ENCODE measurements around the gene SND1.

SND1 gene

DNA sequence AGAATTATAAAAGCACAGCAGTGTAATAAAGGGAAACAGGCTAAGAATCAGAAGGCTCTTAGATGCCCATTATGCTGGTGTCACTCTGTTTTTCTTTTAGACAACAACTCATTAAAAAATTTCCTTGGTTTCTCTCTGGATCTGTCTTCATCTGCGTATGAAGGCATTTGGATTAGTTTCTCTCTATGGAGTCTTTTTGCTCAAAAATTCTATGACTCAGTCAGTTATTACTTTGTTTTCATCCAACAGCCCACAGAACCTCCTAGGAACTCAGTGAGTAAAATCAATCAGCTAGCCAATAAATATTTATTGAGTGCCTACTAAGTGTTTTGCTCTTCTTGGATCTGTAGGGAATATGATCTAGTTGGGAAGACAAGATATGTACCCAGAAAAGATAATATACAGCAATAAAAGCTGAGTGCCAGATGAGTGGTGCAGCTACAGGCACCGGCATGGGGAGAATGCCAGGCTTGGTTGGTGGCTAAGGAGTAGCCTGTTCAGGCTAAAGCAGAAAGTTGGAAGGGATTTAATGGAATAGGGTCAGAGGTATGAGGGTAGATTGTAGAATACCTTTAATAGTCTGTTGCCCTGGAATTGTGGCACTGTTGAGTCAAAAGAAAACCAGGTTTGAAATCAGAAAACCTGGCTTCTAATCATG is 223.1 kb downstream of the SND1 start:
- Mint-ChIP-seq H3K27ac (no peak overlapping the region), H3K4me3 (no peak overlapping the region), H3K27me3 (no peaks in the 10 kb centered on the region), H3K4me1 (no peaks in the 10 kb centered on the region), H3K9me3 (no peaks in the 10 kb centered on the region), H3K36me3 (peaks cover 5% of the 10 kb centered on the region)
- CTCF ChIA-PET, result no interaction called here
- DNase-seq, result no peak

DNA sequence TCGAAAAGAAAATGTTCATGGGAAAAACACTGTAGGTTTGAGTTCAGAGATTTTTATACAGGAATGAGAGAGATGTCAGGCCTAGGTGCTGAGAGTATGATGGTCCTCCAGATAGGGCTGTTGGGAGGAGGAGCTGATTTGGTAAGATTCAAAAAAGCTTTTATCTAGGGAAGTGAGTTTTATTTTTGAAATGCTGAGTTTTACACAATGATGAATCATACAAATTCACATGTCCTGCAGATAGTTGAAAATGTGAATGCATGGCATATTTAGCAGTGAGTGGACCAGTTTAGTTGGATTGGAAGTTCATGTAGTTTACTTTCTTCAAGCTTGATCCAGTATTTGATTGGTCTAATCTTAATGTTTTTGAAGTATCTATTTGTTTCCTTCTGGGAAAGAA is 224.4 kb downstream of the SND1 start:
- H3K36me3 Mint-ChIP-seq, result peaks cover 5% of the 10 kb centered on the region
- CTCF ChIA-PET, result interaction anchor here (1.1 kb wide), 1 partner anchor 107 kb away, joined by 3 read pairs; no protein-coding TSS in a partner anchor
- no peak for DNase-seq
- no peaks in the 10 kb centered on the region for H3K27me3 Mint-ChIP-seq
- H3K27ac Mint-ChIP-seq, result no peak overlapping the region
- no peaks in the 10 kb centered on the region for H3K9me3 Mint-ChIP-seq
- peaks cover 4% of the 10 kb centered on the region for H3K4me1 Mint-ChIP-seq
- no peak overlapping the region for H3K4me3 Mint-ChIP-seq

DNA sequence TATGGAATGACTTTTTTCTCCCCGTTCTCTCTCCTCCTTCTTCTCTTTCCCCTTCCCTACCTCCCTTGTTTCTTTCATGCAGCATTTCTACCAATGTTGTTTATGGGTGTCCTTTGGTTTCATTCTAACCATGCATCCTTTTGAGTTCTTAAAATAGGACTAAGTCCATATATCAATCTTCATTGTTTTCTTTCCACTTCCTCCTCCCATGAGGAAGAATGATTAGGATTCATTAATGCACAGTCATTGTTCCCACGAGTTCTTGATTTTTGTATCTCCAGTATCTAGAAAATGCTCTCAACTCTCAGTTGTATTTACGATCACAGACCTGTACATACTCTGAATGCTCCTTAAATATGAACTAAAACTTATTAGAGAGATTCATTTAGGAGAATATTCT is 226.0 kb downstream of the SND1 start:
- CTCF ChIA-PET, result no interaction called here
- Mint-ChIP-seq H3K27me3 (no peaks in the 10 kb centered on the region), H3K9me3 (no peaks in the 10 kb centered on the region), H3K4me3 (no peak overlapping the region), H3K4me1 (peaks cover 4% of the 10 kb centered on the region), H3K36me3 (peaks cover 3% of the 10 kb centered on the region), H3K27ac (no peak overlapping the region)
- no peak for DNase-seq

DNA sequence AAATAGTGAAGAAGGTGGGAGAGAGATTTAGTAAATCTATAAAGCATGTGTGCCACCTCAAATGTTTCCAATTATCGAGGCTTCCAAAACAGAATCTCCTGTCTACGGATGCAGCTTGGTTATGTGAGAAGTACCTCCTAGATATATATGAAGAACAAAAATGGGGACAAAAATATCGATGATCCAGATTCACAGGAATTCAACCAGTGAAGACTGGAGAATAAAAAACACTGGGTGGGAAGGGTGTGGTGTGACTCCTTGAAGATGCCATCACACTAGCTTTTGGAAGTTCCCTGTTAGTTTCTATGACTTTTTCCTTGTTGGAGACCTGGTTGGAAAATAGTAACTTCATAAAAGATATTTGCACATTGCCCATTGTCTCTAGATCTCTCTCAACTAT is 226.8 kb downstream of the SND1 start:
- H3K27ac Mint-ChIP-seq, result no peak overlapping the region

DNA sequence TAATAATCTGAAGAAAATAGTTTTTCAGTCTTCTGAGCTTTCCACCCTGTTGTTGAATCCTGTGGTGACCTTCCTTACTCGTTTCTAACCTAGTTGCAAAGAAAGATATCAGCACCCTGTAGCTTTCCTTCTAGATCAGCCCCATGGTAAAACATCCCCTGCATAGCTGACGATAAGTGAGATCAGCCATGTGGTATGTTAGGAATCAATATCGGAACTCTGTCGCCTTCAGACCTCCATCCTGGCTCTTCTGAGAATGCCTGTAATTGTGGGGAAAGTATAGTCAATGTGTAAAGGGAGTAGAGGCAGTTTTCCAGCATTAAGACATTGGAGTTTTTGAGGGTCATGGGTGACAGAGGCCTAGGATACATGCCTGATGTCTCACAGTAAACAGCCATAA is 227.4 kb downstream of the SND1 start:
- no peak for DNase-seq
- H3K27me3 Mint-ChIP-seq, result no peaks in the 10 kb centered on the region
- no peaks in the 10 kb centered on the region for H3K9me3 Mint-ChIP-seq
- H3K4me1 Mint-ChIP-seq, result peaks cover 4% of the 10 kb centered on the region
- peaks cover 2% of the 10 kb centered on the region for H3K36me3 Mint-ChIP-seq
- CTCF ChIA-PET, result no interaction called here
- H3K4me3 Mint-ChIP-seq, result no peak overlapping the region
- no peak overlapping the region for H3K27ac Mint-ChIP-seq

More for the DNA sequence above, 226.8 kb downstream of the SND1 start:
- CTCF ChIA-PET, result no interaction called here
- DNase-seq, result no peak
- Mint-ChIP-seq H3K4me3 (no peak overlapping the region), H3K27me3 (no peaks in the 10 kb centered on the region), H3K9me3 (no peaks in the 10 kb centered on the region), H3K36me3 (peaks cover 2% of the 10 kb centered on the region), H3K4me1 (peaks cover 4% of the 10 kb centered on the region)

DNA sequence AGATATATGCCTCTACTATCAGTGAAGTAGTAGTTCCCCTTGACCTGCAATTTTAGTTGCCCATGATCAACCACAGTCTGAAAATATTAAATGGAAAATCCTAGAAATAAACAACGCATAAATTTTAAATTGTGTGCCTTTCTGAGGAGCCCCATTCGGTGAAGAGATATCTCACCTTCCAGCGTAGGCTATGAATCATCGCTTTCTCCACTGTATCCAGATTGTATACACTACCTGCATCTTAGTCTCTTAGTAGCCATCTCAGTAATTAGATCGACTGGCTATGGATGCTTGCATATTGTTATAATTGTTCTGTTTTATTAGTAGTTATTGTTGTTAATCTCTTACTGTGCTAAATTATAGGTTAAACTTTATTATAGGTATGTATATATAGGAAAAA is 227.9 kb downstream of the SND1 start:
- DNase-seq, result no peak
- no peaks in the 10 kb centered on the region for H3K9me3 Mint-ChIP-seq
- H3K27me3 Mint-ChIP-seq, result no peaks in the 10 kb centered on the region
- peaks cover 6% of the 10 kb centered on the region for H3K36me3 Mint-ChIP-seq
- H3K4me1 Mint-ChIP-seq, result peaks cover 4% of the 10 kb centered on the region
- no peak overlapping the region for H3K27ac Mint-ChIP-seq
- H3K4me3 Mint-ChIP-seq, result no peak overlapping the region
- CTCF ChIA-PET, result no interaction called here

DNA sequence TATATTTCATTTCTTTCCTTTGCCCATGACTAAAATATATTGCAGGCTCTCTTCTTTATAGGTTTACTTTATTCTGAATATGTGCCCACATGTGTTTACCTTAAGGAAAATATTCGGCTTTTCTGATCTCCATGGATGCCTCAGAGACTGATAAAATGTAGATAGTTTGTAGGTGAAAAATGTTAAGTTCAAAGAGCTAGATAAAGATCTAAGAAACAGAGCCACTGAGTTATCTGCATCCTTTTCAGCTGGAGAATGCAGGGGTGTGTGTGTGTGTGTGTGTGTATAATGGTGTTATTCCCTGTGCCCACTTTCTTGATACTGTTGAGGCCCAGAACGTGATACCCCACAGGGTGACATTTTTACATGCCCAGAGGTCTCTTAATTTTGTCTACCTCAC is 228.5 kb downstream of the SND1 start:
- no peak overlapping the region for H3K27ac Mint-ChIP-seq
- H3K36me3 Mint-ChIP-seq, result peaks cover 4% of the 10 kb centered on the region

DNA sequence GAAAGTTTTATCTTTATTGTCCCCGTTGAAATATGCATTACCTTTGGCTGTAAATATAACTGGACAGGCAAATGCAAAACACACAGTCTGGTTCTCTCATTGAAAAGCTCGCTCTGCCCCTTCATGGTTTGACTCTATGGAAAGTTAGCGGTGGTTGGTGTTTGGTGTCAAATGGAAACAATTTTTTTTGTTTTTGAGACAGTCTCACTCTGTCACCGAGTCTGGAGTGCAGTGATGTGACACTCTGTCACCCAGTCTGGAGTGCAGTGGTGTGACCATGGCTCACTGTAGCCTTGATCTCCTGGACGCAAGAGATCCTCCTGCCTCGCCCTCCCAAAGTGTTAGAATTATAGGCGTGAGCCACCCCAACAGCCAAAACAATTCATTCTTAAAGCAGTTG is 229.6 kb downstream of the SND1 start:
- H3K4me3 Mint-ChIP-seq, result no peak overlapping the region
- H3K4me1 Mint-ChIP-seq, result peaks cover 4% of the 10 kb centered on the region
- peaks cover 4% of the 10 kb centered on the region for H3K36me3 Mint-ChIP-seq
- CTCF ChIA-PET, result interaction anchor here (1.4 kb wide), 1 partner anchor 328 kb away, joined by 3 read pairs; no protein-coding TSS in a partner anchor
- DNase-seq, result no peak
- H3K9me3 Mint-ChIP-seq, result no peaks in the 10 kb centered on the region
- H3K27ac Mint-ChIP-seq, result no peak overlapping the region
- no peaks in the 10 kb centered on the region for H3K27me3 Mint-ChIP-seq

More for the DNA sequence above, 228.5 kb downstream of the SND1 start:
- no peaks in the 10 kb centered on the region for H3K27me3 Mint-ChIP-seq
- H3K4me3 Mint-ChIP-seq, result no peak overlapping the region
- DNase-seq, result no peak
- peaks cover 4% of the 10 kb centered on the region for H3K4me1 Mint-ChIP-seq
- H3K9me3 Mint-ChIP-seq, result no peaks in the 10 kb centered on the region
- CTCF ChIA-PET, result no interaction called here

DNA sequence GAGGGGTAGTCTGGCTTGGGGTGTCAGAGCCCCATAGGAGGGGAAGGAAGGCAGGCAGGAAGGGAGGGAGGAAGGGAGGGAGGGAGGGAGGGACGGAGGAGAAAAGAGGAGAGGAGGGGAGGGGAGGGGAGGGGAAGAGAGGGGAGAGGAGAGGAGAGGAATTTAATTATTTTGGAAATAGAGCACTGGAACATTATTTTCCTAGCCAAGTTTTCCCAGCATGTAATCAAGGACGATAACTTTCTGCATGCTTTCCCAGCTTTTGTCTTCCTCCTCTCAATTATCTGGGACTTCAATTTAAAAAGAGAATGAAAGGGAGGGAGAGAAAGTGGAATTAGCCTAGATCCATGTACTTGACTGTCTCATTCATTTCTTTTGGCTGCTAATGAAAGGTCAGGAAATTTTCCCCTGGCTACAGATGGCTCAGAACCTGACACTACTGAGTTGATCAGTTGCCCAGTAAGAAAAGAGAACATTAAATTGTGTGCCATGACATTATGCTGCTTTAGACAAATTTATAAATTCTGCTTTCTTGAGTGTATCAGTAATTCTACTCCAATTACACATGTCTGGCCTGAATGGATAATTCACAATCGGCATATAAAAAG is 230.4 kb downstream of the SND1 start:
- no peak overlapping the region for H3K4me3 Mint-ChIP-seq
- CTCF ChIA-PET, result no interaction called here
- peaks cover 4% of the 10 kb centered on the region for H3K4me1 Mint-ChIP-seq
- H3K36me3 Mint-ChIP-seq, result peaks cover 6% of the 10 kb centered on the region
- no peak overlapping the region for H3K27ac Mint-ChIP-seq
- no peaks in the 10 kb centered on the region for H3K27me3 Mint-ChIP-seq
- no peak for DNase-seq
- no peaks in the 10 kb centered on the region for H3K9me3 Mint-ChIP-seq

DNA sequence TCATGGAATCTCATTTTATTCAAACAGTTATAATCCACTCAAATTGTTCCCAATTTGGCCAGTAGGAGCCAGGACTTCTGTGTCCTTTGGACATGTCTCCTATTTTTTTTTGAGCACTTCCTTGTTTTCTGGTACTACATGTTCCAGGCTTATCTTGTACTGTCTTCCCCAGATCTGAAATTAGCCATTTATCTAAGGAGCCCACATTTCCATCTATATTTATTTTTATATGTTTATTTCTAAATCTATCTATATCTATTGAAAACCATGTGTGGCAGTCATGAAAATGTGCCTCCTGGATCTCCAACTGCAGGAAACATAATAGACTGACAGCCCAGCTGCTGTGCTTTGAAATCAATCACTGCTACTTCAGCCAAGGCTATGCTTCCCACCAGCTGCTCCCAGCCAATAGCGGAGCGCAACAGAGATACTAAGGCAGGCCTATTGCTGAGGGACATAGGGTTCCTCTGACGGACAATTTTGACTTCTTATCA is 232.1 kb downstream of the SND1 start:
- H3K27ac Mint-ChIP-seq, result no peak overlapping the region
- H3K9me3 Mint-ChIP-seq, result no peaks in the 10 kb centered on the region
- H3K4me3 Mint-ChIP-seq, result no peak overlapping the region
- H3K36me3 Mint-ChIP-seq, result peaks cover 10% of the 10 kb centered on the region
- H3K27me3 Mint-ChIP-seq, result no peaks in the 10 kb centered on the region
- no peak for DNase-seq
- peaks cover 4% of the 10 kb centered on the region for H3K4me1 Mint-ChIP-seq
- CTCF ChIA-PET, result no interaction called here

DNA sequence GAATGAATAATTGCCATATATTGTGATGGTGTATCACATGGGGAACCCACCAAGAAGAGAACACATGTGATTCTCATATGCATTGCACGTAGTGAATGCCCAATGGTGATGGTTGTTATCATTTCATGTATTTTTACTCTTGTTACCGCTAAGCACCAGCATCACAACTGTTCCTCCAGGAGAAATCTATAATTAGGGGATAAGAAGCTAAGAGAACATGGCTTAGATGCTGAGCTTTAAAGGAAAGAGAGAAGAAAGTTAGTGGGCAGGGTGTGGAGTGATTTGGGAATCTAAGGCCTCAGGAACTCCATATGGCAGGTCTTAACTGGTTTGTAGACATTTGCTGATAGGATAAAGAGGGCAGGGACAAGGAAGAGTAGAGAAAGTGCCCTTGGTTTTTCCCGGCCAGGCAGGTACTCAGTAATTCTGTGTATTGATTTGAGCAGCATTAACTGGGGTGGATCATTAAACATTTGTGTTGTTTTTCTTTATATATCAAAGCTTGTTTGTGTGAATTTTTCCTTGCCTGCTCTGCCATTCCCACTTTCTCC is 233.3 kb downstream of the SND1 start:
- Mint-ChIP-seq H3K4me1 (peaks cover 4% of the 10 kb centered on the region), H3K9me3 (no peaks in the 10 kb centered on the region), H3K36me3 (peaks cover 19% of the 10 kb centered on the region), H3K27me3 (no peaks in the 10 kb centered on the region), H3K27ac (no peak overlapping the region), H3K4me3 (no peak overlapping the region)
- DNase-seq, result no peak
- CTCF ChIA-PET, result no interaction called here

DNA sequence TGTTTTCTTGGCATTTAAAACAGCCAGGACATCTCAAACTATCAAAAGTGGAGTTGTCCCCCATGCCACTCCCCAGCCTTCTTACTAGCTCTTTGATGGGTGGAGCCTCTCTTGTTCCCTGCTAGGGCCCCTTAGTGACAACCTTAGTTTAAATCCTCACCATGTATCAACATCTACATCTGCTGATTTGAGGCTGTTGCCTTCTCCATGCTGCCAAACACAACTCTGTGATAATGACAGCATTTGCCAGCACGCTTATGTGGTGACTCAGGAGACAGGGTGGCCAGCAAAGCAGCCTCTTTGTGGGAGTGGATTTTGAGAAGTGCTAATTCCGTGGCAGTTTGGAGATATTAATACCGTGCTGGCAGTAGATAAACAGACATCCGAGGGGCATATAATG is 233.8 kb downstream of the SND1 start:
- CTCF ChIA-PET, result no interaction called here
- no peak overlapping the region for H3K4me3 Mint-ChIP-seq
- H3K27ac Mint-ChIP-seq, result no peak overlapping the region
- no peaks in the 10 kb centered on the region for H3K27me3 Mint-ChIP-seq
- H3K36me3 Mint-ChIP-seq, result peaks cover 21% of the 10 kb centered on the region
- H3K9me3 Mint-ChIP-seq, result no peaks in the 10 kb centered on the region
- H3K4me1 Mint-ChIP-seq, result no peaks in the 10 kb centered on the region
- DNase-seq, result no peak

DNA sequence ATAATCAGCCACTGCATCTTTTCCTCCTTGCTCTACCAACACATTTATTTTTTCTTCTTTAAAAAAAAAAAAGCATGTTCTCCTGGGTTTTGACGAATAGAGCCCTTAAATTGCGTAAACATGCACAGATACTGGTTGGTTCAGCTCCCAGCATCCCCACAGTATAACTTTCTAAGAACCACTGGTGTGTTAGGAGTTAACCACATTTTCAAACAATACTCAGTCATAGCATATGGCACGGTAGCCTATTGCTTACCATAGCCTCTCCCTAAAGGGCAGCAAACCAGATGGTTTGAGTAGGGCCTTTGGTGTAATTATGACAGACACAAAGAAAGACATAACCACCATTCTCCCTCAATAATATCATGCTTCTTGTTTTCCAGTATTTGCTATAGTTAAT is 234.3 kb downstream of the SND1 start:
- H3K4me3 Mint-ChIP-seq, result no peak overlapping the region
- no peak for DNase-seq
- CTCF ChIA-PET, result no interaction called here
- H3K9me3 Mint-ChIP-seq, result no peaks in the 10 kb centered on the region
- H3K27me3 Mint-ChIP-seq, result no peaks in the 10 kb centered on the region
- no peaks in the 10 kb centered on the region for H3K4me1 Mint-ChIP-seq
- H3K36me3 Mint-ChIP-seq, result peaks cover 22% of the 10 kb centered on the region
- H3K27ac Mint-ChIP-seq, result no peak overlapping the region

DNA sequence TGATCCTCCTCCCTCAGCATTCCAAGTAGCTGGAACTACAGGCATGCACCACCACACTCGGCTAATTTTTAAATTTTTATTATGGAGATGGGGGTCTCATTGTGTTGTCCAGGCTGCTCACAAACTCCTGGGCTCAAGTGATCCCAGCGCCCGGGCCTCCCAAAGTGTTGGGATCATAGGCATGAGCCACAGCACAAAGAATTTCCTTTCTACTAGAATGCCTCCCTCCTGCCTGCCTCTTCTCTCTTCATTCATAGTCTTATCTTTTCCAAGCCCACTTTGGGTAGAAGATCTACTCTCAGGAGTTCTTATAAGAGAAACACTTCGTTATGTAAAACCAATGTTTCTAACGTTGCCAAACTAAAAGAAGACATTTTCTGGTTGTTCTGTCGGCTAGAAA is 235.1 kb downstream of the SND1 start:
- Mint-ChIP-seq H3K4me1 (no peaks in the 10 kb centered on the region), H3K27ac (no peak overlapping the region), H3K36me3 (peaks cover 26% of the 10 kb centered on the region), H3K9me3 (no peaks in the 10 kb centered on the region), H3K27me3 (no peaks in the 10 kb centered on the region), H3K4me3 (no peak overlapping the region)
- CTCF ChIA-PET, result no interaction called here
- no peak for DNase-seq

DNA sequence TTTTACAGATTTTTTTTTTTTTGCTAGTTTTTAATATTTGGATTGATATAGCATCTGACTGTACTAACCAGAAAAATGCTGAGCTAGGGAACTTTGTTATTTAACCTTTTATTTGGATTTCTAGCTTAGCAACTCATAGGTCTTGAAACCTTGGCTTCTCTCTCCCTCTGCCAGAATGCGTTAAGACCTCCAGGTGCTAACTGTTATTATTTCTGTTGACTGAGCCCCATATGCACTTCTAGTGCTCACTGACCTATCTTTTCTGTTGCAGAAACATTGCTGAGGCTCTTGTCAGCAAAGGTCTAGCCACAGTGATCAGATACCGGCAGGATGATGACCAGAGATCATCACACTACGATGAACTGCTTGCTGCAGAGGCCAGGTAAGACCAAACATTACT is 235.6 kb downstream of the SND1 start:
- H3K36me3 Mint-ChIP-seq, result peaks cover 26% of the 10 kb centered on the region

More for the DNA sequence above, 235.6 kb downstream of the SND1 start:
- Mint-ChIP-seq H3K27ac (no peak overlapping the region), H3K9me3 (no peaks in the 10 kb centered on the region), H3K4me1 (no peaks in the 10 kb centered on the region), H3K4me3 (no peak overlapping the region), H3K27me3 (no peaks in the 10 kb centered on the region)
- DNase-seq, result no peak
- CTCF ChIA-PET, result no interaction called here

Measured in activated naive CD4-positive, alpha-beta T cell treated with anti-CD3 and anti-CD28 coated beads, Interleukin-2, amount 10 ng/mL, durations not matched to agents 7 days and 5 days (primary cell).